Measurements from ENCODE around the gene HIPK3.
"Not testable (repeated sequence)": the region's sequence is repeated elsewhere in the genome, so short reads cannot be mapped to it uniquely, and the experiment has no call there.

Gene HIPK3

GRCh38 chr11:33259869-33260268, 2.7 kb downstream of the HIPK3 start:
- DNase-seq: no peak

GRCh38 chr11:33261350-33261749, 4.2 kb downstream of the HIPK3 start:
- DNase-seq: not testable (repeated sequence)

- DNase-seq: no peak
These were observed 4.9 kb downstream of the HIPK3 start for GRCh38 chr11:33262011-33262645.

- no peak for DNase-seq
These were observed 6.4 kb downstream of the HIPK3 start for GRCh38 chr11:33263549-33263948.

GRCh38 chr11:33264926-33265325, 7.7 kb downstream of the HIPK3 start:
- DNase-seq: no peak

- no peak for DNase-seq
These were observed 9.4 kb downstream of the HIPK3 start for GRCh38 chr11:33266393-33267215.

- no peak for DNase-seq
These were observed 11.9 kb downstream of the HIPK3 start for GRCh38 chr11:33268945-33269540.

- no peak for DNase-seq
These were observed 12.6 kb downstream of the HIPK3 start for GRCh38 chr11:33269822-33270221.

- no peak for DNase-seq
These were observed 13.9 kb downstream of the HIPK3 start for GRCh38 chr11:33271059-33271458.

- no peak for DNase-seq
These were observed 15.3 kb downstream of the HIPK3 start for GRCh38 chr11:33272338-33273107.

GRCh38 chr11:33273656-33274055, 16.5 kb downstream of the HIPK3 start:
- no peak for DNase-seq

- no peak for DNase-seq
These were observed 23.2 kb downstream of the HIPK3 start for GRCh38 chr11:33280411-33280810.

- DNase-seq: no peak
These were observed 24.6 kb downstream of the HIPK3 start for GRCh38 chr11:33281758-33282157.

GRCh38 chr11:33284818-33285217, 27.6 kb downstream of the HIPK3 start:
- DNase-seq: no peak

- DNase-seq: no peak
These were observed 33.1 kb downstream of the HIPK3 start for GRCh38 chr11:33290319-33290718.

- no peak for DNase-seq
These were observed 34.0 kb downstream of the HIPK3 start for GRCh38 chr11:33291004-33291777.

GRCh38 chr11:33292311-33292710, 35.1 kb downstream of the HIPK3 start:
- DNase-seq: no peak

GRCh38 chr11:33294224-33294623, 37.0 kb downstream of the HIPK3 start:
- no peak for DNase-seq

GRCh38 chr11:33294797-33295196, 37.6 kb downstream of the HIPK3 start:
- no peak for DNase-seq

- no peak for DNase-seq
These were observed 39.5 kb downstream of the HIPK3 start for GRCh38 chr11:33296695-33297094.

- DNase-seq: no peak
These were observed 46.4 kb downstream of the HIPK3 start for GRCh38 chr11:33303541-33303940.

GRCh38 chr11:33306821-33307220, 49.6 kb downstream of the HIPK3 start:
- DNase-seq: not testable (repeated sequence)

GRCh38 chr11:33307984-33308383, 50.8 kb downstream of the HIPK3 start:
- no peak for DNase-seq
